HUDEP-2 (cell line): ENCODE results near the gene CPSF2.
A peak's percentile ranks its signal among the peaks of the same experiment; 100 is the strongest.
"Not testable (repeated sequence)": the region's sequence is repeated elsewhere in the genome, so short reads cannot be mapped to it uniquely, and the experiment has no call there.

Experiments
- DNase-seq, 76 experiments: peaks; one replicate each; lab custom pipeline; 2025; ENCODE audit not compliant: unreplicated experiment in 76 of 76; lab: John Stamatoyannopoulos, UW

The CPSF2 gene

GRCh38 chr14:92153581-92153980 is 31.8 kb downstream of the CPSF2 start:
- DNase-seq, result no peak

GRCh38 chr14:92154283-92154942 is 32.6 kb downstream of the CPSF2 start:
- DNase-seq, result no peak

- no peak for DNase-seq
Measured at GRCh38 chr14:92160619-92161018, 38.9 kb downstream of the CPSF2 start.

- no peak for DNase-seq
Measured at GRCh38 chr14:92161521-92161920, 39.8 kb downstream of the CPSF2 start.

DNA sequence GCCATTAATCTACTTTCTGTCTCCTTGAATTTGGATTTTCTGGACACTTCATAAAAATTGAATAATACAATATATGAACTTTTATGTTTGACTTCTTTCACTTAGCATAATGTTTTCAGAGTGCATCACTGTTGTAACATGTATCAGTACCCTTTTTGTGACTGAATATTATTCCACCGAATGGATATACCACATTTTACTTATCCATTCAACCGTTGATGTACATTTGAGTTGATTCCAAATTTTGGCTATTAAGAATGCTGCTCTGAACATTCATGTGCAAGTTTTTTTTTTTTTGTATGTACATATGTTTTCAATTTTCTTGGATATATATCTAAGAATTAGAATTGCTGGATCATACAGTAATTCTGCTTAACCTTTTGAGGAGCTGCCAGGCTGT is 43.2 kb downstream of the CPSF2 start:
- DNase-seq, result no peak

- no peak for DNase-seq
Measured at GRCh38 chr14:92173668-92174067, 51.9 kb downstream of the CPSF2 start.

DNA sequence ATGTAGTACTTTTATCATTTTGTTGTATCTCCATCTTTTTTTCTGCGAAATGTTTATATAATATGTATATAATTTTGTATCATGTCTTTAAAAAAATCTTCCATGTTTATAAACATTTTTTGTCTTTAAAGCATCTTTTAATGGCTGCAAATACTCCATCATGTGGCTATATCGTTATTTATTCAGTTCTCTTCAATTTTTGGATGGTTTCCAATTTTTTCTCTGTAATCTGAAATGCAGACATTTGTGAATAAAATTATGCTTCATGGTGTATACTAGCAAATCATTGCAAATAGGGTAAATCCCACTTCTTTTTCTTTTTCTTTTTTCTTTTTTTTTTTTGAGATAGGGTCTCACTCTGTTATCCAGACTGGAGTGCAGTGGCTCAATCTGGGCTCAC is 54.0 kb downstream of the CPSF2 start:
- no peak for DNase-seq

- no peak for DNase-seq
Measured at GRCh38 chr14:92176476-92176875, 54.7 kb downstream of the CPSF2 start.

DNA sequence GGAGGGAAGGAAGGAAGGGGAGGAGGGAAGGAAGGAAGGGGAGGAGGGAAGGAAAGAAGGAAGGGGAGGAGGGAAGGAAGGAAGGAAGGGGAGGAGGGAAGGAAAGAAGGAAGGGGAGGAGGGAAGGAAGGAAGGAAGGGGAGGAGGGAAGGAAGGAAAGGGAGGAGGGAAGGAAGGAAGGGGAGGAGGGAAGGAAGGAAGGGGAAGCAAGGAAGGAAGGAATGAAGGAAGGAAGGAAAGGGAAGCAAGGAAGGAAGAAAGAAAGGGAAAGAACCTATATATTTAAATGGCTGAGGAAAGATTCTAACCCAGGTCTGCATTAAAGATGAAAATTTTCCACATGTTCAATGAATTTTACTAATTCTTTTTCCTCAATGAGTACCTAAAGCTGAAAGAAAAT is 57.4 kb downstream of the CPSF2 start:
- not testable (repeated sequence) for DNase-seq

GRCh38 chr14:92185559-92185958 is 63.8 kb downstream of the CPSF2 start:
- no peak for DNase-seq

GRCh38 chr14:92187616-92188015 is 65.8 kb downstream of the CPSF2 start:
- not testable (repeated sequence) for DNase-seq

DNA sequence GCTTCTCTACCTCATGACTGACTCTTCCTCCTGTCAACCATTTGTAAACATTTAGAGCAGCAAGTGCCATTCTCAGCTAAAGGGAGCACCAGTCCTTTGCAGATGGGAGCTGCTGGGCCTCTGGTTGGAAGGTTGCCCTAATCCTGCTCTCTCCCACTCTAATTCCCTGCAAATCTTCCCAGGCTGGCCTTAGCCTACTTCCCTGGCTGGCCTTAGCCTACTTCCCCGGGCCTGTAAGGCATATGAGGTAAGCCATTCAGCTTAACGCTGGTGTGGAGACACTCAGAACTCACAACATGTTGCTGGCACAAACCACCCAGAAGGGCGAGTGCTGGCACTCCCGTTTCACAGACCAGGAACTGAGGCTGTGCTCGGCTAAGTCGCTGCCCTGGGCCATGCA is 69.0 kb downstream of the CPSF2 start:
- DNase-seq, result no peak

GRCh38 chr14:92198804-92199203 is 77.0 kb downstream of the CPSF2 start:
- no peak for DNase-seq

DNA sequence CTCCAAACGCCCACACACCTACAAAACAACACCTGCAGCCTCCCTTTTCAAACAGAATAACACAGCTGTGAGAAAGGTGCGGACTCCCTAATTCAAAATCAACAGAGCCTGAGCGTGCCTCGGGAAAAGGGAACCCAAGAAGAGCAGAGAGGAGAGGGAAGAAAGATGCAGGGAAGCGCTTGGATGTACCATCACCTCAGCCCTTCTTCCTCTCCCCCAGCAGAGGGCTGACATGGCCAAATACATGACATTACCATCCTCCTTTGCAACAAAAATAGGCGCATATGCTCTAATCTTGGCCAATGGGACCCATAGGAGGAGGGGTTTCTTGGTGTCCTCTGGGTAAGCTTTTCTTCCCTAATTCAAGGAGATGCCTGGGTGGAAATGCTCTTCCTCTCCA is 78.0 kb downstream of the CPSF2 start:
- no peak for DNase-seq

DNA sequence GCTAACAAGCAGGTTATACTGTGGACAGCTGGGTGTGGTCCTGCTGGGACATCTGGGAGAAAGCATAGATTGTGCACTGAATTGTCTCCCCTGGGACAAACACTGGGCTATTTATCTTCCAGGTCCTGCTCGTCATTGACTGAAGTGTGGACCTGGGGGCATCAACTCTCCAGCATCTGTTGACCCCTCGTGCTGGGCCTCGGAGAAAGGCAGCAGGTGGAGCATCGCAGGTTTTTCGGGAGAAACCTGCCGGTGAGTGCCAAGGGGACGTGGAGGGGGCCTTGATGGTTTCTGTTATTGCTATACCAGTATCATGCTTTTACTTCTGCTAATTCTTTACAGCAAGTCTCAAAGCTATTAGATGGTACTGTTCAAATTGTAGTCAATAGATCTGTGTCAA is 81.3 kb downstream of the CPSF2 start:
- no peak for DNase-seq

- DNase-seq, result no peak
Measured at GRCh38 chr14:92204792-92205191, 83.0 kb downstream of the CPSF2 start.

GRCh38 chr14:92207012-92207927 is 85.5 kb downstream of the CPSF2 start:
- DNase-seq, result no peak

GRCh38 chr14:92207928-92208265 is 86.1 kb downstream of the CPSF2 start:
- no peak for DNase-seq

DNA sequence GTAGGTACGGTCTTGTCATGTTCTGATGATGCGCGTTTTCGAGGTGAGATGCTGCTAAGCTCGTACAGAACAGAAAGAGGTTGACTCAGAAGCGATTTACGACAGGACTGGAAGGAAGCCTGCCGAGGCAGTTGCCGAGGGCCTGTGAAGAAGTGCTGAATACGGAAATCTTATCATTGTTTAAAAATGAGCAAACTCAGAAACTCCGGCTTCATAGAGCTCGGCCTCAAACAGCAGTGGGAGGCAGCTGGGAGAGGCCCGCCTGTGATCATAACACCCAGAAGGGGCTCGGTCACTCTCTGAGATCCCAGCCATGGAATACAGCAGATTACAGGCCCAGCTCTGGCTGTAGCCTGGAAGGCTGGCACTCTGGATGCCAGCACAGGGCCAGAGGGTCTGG is 87.4 kb downstream of the CPSF2 start:
- DNase-seq, result no peak

DNA sequence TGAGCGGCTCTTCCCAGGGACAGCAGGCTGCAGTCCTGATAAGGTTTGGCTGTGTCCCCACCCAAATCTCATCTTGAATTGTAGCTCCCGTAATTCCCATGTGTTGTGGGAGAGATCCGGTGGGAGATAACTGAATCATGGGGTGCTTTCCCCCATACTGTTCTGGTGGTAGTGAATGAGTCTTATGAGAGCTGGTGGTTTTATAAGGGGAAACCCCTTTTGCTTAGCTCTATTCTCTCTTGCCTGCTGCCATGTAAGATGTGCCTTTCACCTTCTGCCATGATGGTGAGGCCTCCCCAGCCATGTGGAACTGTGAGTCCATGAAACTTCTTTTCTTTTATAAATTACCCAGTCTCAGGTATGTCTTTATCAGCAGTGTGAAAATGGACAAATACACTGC is 91.4 kb downstream of the CPSF2 start:
- not testable (repeated sequence) for DNase-seq

GRCh38 chr14:92215579-92215978 is 93.8 kb downstream of the CPSF2 start:
- DNase-seq, result peak in 1 of 76 experiments; percentile 3

GRCh38 chr14:92217936-92218335 is 96.2 kb downstream of the CPSF2 start:
- no peak for DNase-seq
